A673 (cell line): ENCODE results near the gene CCNK. TPM values are rescaled to one million over a fixed set of nuclear protein-coding genes. Genes with fewer than 3 reads are reported as not detected.

Experiments
- BruUV-seq: library from RNA; stranded (reverse); fragments of 400-500 nt; replicated peaks from 2 replicates; lab custom pipeline; 2021; lab: Mats Ljungman, UMichigan
- CTCF ChIA-PET: fragments of 300-600 bp; sonication (Branson Sonifier 250); formaldehyde crosslinking; loops from one replicate; lab custom pipeline; 2022; ENCODE audit warnings: antibody characterized with exemption; lab: Charles Lee
- POLR2A ChIA-PET: fragments of 300-600 bp; sonication (Branson Sonifier 250); formaldehyde crosslinking; loops from one replicate; lab custom pipeline; 2022; ENCODE audit warnings: antibody characterized with exemption; ENCODE audit not compliant: low non-redundant PET; lab: Charles Lee
- DNase-seq: peaks from one replicate; pipeline ENCODE4 v3.0.0-alpha.2; 2015; ENCODE audit warnings: low spot score
- H3K27ac ChIP-seq: fragments of 200-600 bp; sonication (generic); 2 replicates; pipeline ENCODE4 v1.5.1; 2016; ENCODE audit warnings: mixed run types, low read depth, mild to moderate bottlenecking, mixed read lengths, antibody characterized with exemption, low read length; ENCODE audit not compliant: poor library complexity, severe bottlenecking
- H3K27me3 ChIP-seq: fragments of 200-600 bp; sonication (generic); replicated peaks from 2 replicates; pipeline ENCODE4 v1.6.1; 2017; ENCODE audit warnings: mixed run types, low read depth, mild to moderate bottlenecking, mixed read lengths, antibody characterized with exemption, low read length; ENCODE audit not compliant: insufficient read depth, poor library complexity
- H3K36me3 ChIP-seq: fragments of 200-600 bp; sonication (generic); 2 replicates; pipeline ENCODE4 v1.6.1; 2016; ENCODE audit warnings: mixed run types, mild to moderate bottlenecking, mixed read lengths, antibody characterized with exemption, low read length; ENCODE audit not compliant: insufficient read depth, poor library complexity, severe bottlenecking
- H3K4me1 ChIP-seq: fragments of 200-600 bp; sonication (generic); 2 replicates; pipeline ENCODE4 v1.6.1; 2017; ENCODE audit warnings: mixed run types, mild to moderate bottlenecking, mixed read lengths, antibody characterized with exemption, low read length; ENCODE audit not compliant: insufficient read depth, poor library complexity, severe bottlenecking
- H3K4me3 ChIP-seq: fragments of 200-600 bp; sonication (generic); 2 replicates; pipeline ENCODE4 v1.5.1; 2016; ENCODE audit warnings: low read depth, mixed run types, mild to moderate bottlenecking, mixed read lengths, low read length; ENCODE audit not compliant: poor library complexity, severe bottlenecking
- H3K9me3 ChIP-seq: fragments of 200-600 bp; sonication (generic); 2 replicates; pipeline ENCODE4 v1.6.1; 2016; ENCODE audit warnings: mixed run types, low read depth, mild to moderate bottlenecking, mixed read lengths, antibody characterized with exemption, low read length; ENCODE audit not compliant: poor library complexity, severe bottlenecking
- EZH2 ChIP-seq: fragments of 200-600 bp; sonication (generic); IDR thresholded peaks from 2 replicates; pipeline ENCODE4 v1.6.1; 2017; ENCODE audit warnings: borderline replicate concordance, low read depth, mild to moderate bottlenecking, mixed read lengths, antibody characterized with exemption, low read length; ENCODE audit not compliant: poor library complexity, severe bottlenecking
- intact Hi-C: fragments of 100-400 bp; cut with micrococcal nuclease; formaldehyde crosslinking; loops from one replicate; pipeline ENCODE4 v1.10.0; 2022; ENCODE audit not compliant: unreplicated experiment
- total RNA-seq: library from RNA; stranded (reverse); gene quantifications from 2 replicates; pipeline ENCODE4 v1.2.3, GENCODE V29; 2021
- TF ChIP-seq, protein P1 (sequence below): fragments of 300-800, 200-600 bp; sonication (generic); conservative IDR thresholded peaks from 2 replicates; pipeline ENCODE4 v1.5.1; 2017; ENCODE audit warnings: low read depth, mild to moderate bottlenecking, antibody characterized with exemption, low read length, moderate library complexity, mixed read lengths

Gene CCNK
- total RNA-seq, 1 experiment from 2014 or later: 88.0 TPM

DNA sequence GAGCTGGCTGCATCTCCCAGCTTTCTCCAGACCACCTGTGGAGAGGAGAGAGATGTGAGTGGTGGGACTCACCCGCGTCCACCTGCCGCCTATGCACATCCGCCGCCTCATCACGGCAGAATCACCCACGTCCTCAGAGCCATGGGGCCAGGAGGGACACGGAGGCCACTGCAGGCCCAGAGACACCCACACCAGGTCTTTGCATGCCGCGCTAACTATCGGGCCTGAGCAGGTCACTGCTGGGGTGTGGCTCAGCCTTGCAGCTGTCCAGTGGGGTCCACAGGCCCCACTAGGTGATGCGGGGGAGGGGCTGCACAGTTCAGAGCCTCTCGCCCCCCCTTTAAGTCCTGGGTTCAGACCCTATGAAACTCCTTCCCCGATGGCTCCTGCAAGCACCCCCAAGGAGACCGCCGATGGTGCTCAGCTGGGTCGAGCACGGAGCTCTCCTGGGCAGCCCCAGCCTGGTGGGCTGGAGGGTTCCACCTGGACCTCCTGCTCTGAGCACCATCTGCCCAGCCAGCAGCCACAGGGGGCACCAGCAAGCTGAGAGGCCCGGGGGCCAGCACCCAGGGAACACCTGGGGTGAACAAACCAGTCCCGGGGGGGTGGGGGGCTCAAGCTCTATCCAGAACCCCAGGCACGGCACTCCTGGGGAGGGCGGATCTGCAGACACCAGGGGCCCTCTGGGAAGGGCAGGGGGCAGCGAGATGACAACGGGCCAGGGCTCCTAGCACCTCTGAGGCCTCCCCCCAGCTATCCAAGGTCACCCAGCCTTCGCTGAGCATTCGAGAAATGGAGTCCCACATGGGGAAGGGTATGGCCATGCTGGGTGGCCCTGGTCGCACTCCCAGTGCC lies 34.3 kb downstream of the CCNK start:
- DNase-seq: no peak
- no peaks in the 10 kb centered on the region for H3K27me3 ChIP-seq
- H3K4me3 ChIP-seq: no peak overlapping the region
- H3K36me3 ChIP-seq: peaks cover 11% of the 10 kb centered on the region
- ChIA-PET CTCF (no interaction called here), POLR2A (no interaction called here)
- no peak for TF ChIP-seq EZH2
- TF ChIP-seq, protein P1, sequence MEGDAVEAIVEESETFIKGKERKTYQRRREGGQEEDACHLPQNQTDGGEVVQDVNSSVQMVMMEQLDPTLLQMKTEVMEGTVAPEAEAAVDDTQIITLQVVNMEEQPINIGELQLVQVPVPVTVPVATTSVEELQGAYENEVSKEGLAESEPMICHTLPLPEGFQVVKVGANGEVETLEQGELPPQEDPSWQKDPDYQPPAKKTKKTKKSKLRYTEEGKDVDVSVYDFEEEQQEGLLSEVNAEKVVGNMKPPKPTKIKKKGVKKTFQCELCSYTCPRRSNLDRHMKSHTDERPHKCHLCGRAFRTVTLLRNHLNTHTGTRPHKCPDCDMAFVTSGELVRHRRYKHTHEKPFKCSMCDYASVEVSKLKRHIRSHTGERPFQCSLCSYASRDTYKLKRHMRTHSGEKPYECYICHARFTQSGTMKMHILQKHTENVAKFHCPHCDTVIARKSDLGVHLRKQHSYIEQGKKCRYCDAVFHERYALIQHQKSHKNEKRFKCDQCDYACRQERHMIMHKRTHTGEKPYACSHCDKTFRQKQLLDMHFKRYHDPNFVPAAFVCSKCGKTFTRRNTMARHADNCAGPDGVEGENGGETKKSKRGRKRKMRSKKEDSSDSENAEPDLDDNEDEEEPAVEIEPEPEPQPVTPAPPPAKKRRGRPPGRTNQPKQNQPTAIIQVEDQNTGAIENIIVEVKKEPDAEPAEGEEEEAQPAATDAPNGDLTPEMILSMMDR: no peak
- intact Hi-C loops: loop anchor here (5.0 kb wide), 1 partner anchor 372 kb away; no protein-coding TSS in a partner anchor
- H3K9me3 ChIP-seq: no peaks in the 10 kb centered on the region
- BruUV-seq: no TSS peak
- no peaks in the 10 kb centered on the region for H3K4me1 ChIP-seq
- no peak overlapping the region for H3K27ac ChIP-seq

DNA sequence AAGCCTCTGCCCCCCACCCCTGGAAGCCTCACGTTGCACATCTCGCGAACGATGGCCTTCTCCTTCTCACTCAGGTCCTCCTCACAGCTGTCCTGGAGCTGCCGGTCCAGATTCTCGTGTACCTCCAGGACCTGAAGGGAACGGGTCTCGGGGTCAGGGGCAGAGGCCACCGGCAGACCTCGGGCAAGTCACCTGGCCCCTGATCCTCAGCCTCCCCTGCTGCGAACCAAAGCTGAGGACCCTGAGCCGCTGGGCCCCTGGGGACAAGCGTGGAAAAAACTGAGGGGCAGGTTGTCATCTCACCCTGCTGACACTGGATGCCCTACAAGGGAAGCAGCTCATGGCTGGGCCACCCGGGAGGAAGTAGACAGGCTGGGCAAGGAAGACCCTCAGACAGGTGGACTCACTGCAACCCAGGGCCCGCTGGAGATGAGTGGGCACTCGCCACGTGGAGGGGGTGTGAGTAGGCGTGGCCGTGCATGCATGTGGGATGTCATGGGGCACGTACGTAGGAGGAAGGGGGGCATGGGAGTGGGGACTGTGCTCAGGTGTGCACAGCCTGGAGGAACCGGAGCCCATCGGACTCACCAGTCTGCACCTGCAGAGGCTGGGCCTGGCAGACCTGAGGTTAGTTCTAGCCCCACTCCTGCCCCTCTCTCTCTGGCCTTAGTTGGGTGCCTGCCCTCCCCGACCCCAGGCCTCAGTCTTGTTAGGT lies 35.1 kb downstream of the CCNK start:
- Histone ChIP-seq H3K4me1 (no peaks in the 10 kb centered on the region), H3K27me3 (no peaks in the 10 kb centered on the region), H3K4me3 (no peak overlapping the region), H3K27ac (no peak overlapping the region), H3K36me3 (peaks cover 5% of the 10 kb centered on the region), H3K9me3 (no peaks in the 10 kb centered on the region)
- BruUV-seq: no TSS peak
- DNase-seq: no peak
- ChIA-PET CTCF (no interaction called here), POLR2A (no interaction called here)
- TF ChIP-seq EZH2: no peak
- TF ChIP-seq, protein P1: no peak
- intact Hi-C loops: loop anchor here (5.0 kb wide), 1 partner anchor 371 kb away; no protein-coding TSS in a partner anchor

DNA sequence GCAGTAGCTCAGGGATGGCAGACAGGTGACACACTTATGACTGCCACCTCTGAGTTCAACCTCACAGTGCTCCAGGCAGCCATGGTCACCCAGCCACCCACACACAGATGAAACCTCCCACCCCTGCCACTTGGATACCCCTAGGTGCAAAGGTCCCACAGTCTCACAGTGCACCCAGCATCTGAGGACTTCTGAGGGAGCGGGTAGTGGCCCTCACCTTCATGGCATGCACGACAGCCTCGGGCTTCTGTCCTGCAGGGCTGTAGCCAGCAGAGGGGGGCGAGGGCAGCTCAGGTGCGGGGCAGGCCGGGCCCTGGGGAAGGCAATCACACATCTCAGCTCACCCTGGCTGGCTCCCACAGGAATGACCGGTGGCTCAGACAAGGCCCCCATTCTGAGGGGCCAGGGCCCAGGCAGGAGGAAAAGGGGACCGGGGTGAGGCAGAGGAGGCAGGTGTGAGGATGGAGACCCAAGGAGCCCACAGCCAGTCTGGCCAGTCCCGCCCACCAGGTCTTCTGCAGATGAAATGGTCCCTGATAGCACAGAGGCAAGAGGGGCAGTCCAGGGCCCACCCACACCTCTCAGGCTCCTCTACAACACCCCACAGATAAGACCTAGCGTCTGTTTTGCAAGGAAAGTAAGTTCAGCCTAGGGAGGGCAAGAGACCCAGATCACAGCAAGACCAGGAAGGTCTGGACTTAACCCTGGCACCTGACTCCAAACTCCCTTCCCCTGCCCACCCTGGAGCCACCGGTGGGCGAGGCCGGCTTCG lies 35.8 kb downstream of the CCNK start:
- intact Hi-C loops: loop anchor here (5.0 kb wide), 1 partner anchor 370 kb away; no protein-coding TSS in a partner anchor
- Histone ChIP-seq H3K4me3 (no peak overlapping the region), H3K4me1 (no peaks in the 10 kb centered on the region), H3K36me3 (no peaks in the 10 kb centered on the region), H3K27me3 (no peaks in the 10 kb centered on the region), H3K27ac (no peak overlapping the region), H3K9me3 (no peaks in the 10 kb centered on the region)
- TF ChIP-seq EZH2: no peak
- TF ChIP-seq, protein P1: no peak
- no TSS peak for BruUV-seq
- no peak for DNase-seq
- ChIA-PET CTCF (no interaction called here), POLR2A (no interaction called here)
